ENCODE results near the gene NUP205.

The NUP205 gene, protein sequence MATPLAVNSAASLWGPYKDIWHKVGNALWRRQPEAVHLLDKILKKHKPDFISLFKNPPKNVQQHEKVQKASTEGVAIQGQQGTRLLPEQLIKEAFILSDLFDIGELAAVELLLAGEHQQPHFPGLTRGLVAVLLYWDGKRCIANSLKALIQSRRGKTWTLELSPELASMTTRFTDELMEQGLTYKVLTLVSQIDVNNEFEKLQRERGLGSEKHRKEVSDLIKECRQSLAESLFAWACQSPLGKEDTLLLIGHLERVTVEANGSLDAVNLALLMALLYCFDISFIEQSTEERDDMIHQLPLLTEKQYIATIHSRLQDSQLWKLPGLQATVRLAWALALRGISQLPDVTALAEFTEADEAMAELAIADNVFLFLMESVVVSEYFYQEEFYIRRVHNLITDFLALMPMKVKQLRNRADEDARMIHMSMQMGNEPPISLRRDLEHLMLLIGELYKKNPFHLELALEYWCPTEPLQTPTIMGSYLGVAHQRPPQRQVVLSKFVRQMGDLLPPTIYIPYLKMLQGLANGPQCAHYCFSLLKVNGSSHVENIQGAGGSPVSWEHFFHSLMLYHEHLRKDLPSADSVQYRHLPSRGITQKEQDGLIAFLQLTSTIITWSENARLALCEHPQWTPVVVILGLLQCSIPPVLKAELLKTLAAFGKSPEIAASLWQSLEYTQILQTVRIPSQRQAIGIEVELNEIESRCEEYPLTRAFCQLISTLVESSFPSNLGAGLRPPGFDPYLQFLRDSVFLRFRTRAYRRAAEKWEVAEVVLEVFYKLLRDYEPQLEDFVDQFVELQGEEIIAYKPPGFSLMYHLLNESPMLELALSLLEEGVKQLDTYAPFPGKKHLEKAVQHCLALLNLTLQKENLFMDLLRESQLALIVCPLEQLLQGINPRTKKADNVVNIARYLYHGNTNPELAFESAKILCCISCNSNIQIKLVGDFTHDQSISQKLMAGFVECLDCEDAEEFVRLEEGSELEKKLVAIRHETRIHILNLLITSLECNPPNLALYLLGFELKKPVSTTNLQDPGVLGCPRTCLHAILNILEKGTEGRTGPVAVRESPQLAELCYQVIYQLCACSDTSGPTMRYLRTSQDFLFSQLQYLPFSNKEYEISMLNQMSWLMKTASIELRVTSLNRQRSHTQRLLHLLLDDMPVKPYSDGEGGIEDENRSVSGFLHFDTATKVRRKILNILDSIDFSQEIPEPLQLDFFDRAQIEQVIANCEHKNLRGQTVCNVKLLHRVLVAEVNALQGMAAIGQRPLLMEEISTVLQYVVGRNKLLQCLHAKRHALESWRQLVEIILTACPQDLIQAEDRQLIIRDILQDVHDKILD (N-terminal part only)

GRCh38 chr7:135557455-135558336, at the start of gene NUP205:
NUP205 (plus strand) TSS chr7:135557917; CDS start chr7:135557945, 28 bp downstream.
- DNase-seq, result peak; percentile 70

DNA sequence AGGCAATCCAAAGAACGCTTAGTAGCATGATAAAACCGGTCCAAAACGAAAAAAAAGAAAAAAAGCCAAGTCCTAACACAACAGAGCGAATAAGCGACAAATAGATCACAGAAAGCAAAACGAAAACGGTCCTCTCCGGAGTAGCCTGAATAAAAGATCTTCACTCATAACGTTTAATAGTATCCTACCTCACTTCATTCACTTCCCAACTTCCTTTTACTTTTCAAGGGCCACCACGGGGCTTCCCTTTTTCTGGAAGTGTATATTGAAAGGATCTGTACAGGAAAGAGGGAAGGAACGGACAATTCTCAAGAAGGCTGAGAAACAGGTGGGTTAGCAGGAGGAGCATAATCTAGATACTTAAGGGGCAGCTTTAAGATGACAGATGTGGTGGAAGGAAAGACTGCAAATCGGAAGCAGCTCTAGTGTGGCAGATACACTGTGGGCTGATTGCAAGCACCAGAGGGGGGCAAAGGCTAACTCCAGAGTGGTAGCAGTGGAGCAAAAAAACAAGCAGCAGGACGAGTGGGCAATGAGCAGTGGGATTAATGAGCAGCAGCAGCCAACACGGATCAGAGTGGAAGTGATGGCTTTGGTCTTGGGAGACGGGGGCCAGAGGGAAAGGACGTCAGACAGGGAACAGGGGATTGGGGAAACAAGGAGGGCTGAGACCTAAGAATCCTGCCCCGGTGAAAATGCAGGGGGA, 48.7 kb upstream of the NUP205 start:
- no peak for DNase-seq

DNA sequence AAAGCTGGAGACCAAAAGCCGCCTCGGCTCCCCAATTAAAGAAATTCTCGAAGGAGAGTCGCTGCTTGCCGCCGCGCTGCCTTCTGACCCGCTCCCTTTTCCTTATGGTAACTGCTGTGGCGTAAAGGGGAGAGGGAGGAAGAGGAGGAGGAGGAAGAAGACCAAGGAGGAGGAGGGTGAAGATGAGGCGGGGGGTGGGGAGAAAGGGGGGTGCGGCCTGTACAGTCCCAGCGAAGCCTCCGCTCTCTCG, 48.2 kb upstream of the NUP205 start:
- no peak for DNase-seq

GRCh38 chr7:135509839-135510591, 47.7 kb upstream of the NUP205 start, which contains the start of gene CNOT4:
CNOT4 (minus strand) TSS chr7:135510102; CDS start chr7:135438331, 71,771 bp downstream.
- peak; percentile 90 for DNase-seq

DNA sequence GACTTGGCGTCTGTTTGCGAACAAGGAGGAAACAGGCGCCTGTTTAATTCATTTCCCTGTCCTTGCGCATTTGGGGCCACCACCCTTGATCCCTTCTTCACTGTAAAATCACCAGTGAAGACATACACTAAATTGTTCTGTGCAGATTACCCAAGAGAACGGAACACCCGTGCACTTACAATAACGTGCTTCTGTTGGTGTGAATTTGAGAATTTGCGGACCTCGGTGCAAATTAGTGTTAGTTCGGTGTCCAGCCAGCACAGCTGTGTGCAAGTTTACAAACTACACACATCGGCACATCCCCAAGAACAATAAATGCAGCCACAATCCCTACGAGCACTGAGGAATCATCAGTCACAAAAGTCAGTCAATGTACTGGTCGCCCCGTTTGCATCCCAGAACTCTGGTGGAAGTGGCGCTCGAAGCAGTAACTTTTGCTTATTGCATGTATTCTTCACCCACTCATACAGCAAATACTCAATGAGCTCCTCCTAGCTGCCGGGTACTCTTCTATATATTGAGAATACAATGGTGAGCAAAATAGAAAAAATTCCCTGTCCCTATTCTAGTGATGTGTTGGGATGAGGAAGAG, 47.0 kb upstream of the NUP205 start:
- no peak for DNase-seq

GRCh38 chr7:135512135-135512887, 45.4 kb upstream of the NUP205 start:
- DNase-seq, result peak; percentile 61

GRCh38 chr7:135514856-135515255, 42.9 kb upstream of the NUP205 start:
- no peak for DNase-seq

DNA sequence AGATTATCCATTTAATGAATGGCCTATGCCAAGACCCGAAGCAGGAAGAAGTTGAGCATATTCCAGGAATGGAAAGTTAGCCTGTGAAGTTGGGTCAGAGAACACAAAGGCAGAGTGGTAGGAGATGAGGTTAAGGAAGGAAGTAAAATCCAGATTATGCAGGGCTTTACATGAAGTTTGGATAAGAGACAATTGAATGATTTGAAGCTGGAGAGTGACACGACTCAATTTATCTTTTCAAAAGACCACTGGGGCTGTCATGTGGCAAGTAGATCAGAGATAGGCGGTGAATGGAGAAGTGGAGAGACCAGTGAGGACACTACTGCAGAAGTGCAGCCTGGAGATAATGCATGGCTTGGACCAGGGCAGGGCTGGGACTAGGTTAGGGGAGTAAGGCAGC, 40.7 kb upstream of the NUP205 start:
- DNase-seq, result no peak

GRCh38 chr7:135518748-135519147, 39.0 kb upstream of the NUP205 start:
- DNase-seq, result no peak

DNA sequence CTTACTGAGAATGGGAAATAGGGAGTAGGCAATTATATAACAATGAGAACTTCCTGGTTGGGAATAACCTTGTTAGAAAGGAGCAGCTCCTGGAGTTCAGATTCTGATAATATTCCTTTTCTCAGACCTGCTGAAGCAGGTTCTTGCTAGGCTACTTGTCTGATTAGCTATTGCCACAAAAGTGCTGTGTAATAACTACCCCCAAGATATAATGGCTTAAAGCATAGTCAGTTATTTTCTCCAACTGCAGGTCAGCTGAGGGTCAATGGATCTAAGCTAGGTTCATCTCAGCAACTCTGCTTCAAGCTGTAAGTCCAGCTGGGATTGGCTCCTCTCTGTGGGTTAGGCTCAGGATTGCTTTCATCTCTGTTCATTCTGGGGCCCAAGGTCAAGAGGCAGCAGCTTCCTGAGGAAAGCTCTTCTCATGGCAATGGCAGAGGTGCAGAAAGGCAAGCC, 38.5 kb upstream of the NUP205 start:
- no peak for DNase-seq

DNA sequence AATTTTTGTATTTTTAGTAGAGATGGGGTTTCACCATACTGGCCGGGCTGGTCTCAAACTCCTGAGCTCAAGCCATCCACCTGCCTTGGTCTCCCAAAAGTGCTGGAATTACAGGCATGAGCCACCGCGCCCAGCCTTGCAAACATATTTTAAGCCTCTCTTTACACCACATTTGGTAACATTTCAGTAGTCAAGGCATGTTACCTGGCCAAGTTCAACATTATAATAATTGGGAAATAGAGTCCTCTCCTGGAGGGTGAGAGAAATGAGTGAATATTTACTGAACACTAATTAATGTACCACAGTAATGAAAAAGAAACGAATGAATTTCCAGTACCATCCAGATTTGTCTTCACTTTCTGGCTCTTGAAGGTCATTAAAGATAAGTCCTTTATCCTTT, 37.8 kb upstream of the NUP205 start:
- DNase-seq, result no peak

DNA sequence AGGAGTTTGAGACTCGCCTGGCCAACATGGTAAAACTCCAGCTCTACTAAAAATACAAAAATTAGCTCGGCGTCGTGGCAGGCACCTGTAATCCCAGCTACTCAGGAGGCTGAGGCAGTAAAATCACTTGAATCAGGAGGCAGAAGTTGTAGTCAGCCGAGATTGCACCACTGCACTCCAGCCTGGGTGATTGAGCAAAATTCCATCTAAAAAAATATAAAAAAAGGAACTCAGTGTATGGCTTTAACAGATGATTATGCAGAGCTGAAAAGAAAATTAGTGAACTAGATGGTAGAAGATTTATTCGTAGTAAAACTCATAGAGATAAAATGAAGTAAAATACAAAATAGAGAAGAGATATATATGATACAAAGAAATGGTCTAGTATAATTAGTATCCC, 35.2 kb upstream of the NUP205 start:
- no peak for DNase-seq

DNA sequence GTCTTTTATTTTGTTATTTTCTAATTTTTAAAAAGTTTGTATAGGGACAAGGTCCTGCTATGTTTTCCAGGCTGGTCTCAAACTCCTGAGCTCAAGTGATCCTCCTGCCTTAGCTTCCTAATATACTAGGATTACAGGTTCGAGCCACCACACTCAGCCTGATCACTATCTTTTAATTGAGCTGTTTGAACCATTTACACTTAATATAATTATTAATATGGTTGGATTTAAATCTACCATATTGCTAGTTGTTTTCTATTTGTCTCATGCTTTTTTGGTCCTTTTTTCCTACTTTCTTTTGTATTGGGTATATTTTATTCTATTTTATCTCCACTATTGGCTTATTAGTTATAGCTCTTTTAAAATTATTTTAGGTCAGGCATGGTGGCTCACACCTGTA, 34.6 kb upstream of the NUP205 start:
- DNase-seq, result no peak

DNA sequence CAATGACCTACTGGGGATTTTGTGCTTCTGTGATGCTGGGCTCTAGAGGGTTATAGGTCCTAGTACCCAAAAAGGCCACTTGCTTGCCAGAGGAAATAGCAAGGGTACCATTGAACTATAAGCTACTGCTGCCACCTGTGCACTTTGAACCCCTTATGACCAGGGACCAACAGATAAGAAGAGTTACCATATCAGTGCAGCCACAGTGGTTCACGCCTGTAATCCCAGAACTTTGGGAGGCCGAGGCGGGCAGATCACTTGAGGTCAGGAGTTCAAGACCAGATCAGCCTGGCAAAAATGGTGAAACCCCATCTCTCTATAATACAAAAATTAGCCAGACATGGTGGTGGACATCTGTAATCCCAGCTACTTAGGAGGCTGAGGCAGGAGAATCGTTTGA, 32.3 kb upstream of the NUP205 start:
- no peak for DNase-seq

DNA sequence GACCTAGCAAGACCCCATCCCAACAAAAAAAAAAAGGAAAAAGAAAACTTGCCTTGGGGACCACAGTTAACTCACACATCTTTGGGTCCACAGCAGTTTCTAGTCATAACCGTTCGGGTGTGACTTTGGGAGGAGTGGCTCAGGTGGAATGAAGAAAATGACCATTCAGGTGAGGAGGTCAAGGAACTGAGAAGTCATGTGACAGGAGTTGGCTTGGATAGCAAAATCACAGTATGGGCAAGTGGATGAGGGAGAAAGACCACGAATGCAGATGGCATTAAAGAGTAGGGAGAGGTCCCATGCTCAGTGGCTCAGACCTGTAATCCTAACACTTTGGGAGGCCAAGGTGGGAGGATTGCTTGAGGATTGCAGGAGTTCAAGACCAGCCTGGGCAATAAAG, 30.7 kb upstream of the NUP205 start:
- no peak for DNase-seq

DNA sequence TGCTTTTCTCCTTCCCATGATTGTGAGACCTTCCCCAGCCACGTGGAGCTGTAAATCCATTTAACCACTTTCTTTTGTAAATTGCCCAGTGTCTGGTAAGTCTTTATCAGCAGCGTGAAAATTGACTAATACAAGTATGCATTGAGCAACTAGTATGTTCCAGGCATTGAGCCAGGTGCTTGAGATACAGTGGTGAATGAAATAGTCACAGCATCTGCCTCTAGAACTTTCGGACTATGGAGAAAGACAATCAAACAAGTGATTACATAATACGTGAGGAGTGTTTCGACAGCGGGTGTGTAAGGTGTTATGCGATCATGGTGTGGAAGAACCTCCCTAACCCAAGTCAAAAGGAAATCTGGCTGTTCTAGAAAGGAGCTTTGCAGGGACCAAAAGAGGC, 21.6 kb upstream of the NUP205 start:
- DNase-seq, result no peak

- no peak for DNase-seq
These were observed 20.3 kb upstream of the NUP205 start for GRCh38 chr7:135537453-135537852.

DNA sequence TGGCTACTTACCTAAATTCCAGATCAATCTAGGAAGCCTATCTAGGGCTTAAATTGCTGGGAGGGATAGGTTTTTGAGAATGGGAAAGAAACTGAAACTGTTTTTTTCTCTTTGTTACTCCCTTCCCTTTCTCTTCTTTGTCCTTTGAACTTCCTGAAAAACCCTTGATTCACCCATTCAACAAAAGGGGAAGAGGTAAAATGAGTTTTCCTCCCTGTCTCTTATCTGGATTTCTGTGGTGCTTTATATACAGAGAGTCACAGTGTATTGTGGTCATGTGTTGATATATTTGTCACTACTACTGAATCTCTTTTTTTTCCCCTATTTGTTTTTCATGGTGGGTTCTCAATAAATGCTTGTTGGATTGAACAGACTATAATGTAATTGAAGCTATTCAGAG, 19.8 kb upstream of the NUP205 start:
- no peak for DNase-seq

GRCh38 chr7:135538376-135538775, 19.3 kb upstream of the NUP205 start:
- DNase-seq, result no peak

DNA sequence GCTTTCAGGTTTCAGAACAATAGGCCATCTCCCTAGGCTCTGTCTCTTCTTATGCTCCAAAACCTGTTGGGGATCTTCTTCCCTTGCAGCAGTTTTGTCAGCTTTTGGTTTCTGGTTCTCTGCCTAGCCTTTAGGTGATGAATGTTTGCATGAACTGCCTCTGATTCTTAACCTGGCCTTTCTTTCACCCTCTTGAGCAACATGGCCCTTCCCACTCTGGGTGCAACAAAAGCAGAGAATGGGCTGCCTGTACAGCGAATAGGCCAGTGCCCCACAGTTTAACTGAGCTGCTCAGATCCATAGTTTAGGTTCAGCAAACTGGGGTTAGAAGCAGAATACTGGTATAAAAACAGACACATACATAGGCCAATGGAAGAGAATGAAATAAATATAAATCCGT, 18.1 kb upstream of the NUP205 start:
- DNase-seq, result no peak

All from NCI-H2081 treated with DMSO at 0.1 percent for 48 hours (cell line).